NCI-H510A treated with DMSO at 0.1 percent for 48 hours (cell line): Measurements from ENCODE around the gene IFITM5.
"Not testable (repeated sequence)": the region's sequence is repeated elsewhere in the genome, so short reads cannot be mapped to it uniquely, and the experiment has no call there.

Experiments used
- DNase-seq: peaks from one replicate; lab custom pipeline; 2025; lab: John Stamatoyannopoulos, UW

Gene IFITM5

DNA sequence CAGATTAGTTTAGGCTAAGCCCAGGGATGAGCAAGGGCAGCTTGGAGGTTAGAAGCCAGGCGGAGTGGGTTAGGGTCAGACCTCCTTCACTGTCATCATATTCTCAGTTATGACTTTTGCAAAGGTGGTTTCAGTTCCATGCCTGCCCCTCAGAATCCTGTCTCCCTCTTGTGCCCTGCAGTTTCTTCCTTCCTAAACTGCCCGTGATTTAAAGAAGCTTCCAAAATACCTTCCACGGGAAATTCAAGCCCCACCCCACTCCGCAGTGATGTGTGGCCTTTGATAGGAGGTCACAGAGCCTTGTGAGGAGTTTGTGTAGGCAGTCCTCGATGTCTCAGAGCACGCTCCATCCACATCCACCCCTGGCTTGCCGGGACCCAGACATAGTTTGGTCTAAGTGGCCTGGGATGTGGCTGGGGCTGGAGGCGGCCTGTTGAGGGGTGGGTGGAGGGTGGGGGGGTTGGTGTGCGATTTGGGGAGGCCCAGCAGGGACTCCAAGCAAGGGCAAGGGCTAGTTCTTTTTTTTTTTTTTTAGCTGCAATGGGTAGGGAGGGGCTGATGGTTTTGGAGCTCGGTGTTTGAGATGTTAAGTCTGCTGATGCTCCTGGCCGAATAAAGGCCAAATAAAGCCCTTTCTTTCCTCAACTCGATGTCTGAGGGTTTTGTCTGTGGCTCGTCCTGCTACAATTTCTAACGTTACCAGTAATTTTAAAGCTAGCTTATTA, 12.9 kb upstream of the IFITM5 start:
- DNase-seq, result no peak

DNA sequence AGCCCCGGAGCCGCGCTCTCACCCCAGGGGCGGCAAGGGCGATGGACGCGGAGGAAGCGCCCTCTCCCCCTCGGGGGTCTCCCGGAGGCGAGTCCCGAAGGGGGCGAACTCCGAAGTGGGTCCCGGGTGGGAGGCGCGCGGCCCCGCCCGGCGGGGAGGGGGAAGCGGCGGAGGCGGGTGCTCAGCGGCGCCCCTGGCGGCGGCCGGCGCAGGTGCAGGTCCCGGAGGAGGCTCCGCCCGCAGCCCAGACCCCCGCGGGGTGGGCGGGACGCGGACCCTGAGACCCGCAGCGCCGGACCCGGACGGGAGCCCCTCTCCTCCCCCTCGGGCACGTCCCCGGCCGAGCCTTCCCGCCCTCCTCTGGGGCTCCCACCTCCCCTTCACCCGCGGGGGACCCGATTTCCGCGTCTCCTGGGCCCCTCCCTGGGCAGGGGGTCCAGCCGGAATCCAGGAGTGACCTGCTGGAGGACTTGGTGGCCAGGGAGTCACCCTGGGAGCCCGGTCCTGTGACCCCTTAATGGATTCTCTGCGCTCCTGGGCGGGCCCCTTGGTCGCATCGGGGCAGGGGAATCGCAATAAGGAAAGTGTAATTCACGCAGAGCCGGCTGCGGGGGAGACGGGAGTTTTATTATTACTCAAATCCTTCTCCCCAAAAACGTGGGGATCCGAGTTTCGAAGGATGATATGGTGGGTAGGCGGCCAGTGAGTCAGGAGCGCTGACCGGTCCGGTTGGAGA, 11.9 kb upstream of the IFITM5 start:
- DNase-seq, result not testable (repeated sequence)

DNA sequence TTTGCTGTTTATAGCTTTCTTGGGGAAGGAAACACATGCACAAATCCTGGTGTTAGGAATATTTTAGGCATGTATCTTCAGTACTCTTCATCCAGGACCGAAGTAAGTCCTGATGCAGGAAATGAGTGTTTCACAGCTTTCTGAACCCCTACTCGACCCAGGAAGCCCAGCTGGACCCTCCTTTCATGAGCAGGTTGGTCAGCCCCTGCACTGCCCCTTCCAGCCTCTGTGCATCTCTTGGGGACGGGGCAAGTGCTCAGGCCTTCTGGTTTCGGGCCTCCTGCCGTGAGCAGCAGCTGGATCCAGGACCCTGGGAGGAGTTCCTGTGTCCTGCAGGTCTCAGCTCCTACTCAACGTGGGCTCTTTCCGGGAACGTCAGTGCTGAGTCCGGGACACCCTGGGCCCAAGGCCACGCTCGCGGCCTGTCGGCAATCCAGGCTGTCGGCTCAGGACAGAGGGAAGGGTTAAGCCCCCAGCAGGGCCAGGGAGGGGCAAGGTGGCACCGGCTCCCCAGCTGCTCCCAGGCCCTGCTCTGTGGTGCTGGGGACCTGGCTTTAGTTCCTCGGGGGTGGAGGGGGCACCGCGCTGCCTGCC, 10.8 kb upstream of the IFITM5 start:
- not testable (repeated sequence) for DNase-seq

GRCh38 chr11:308740-309665, 9.7 kb upstream of the IFITM5 start:
- not testable (repeated sequence) for DNase-seq

DNA sequence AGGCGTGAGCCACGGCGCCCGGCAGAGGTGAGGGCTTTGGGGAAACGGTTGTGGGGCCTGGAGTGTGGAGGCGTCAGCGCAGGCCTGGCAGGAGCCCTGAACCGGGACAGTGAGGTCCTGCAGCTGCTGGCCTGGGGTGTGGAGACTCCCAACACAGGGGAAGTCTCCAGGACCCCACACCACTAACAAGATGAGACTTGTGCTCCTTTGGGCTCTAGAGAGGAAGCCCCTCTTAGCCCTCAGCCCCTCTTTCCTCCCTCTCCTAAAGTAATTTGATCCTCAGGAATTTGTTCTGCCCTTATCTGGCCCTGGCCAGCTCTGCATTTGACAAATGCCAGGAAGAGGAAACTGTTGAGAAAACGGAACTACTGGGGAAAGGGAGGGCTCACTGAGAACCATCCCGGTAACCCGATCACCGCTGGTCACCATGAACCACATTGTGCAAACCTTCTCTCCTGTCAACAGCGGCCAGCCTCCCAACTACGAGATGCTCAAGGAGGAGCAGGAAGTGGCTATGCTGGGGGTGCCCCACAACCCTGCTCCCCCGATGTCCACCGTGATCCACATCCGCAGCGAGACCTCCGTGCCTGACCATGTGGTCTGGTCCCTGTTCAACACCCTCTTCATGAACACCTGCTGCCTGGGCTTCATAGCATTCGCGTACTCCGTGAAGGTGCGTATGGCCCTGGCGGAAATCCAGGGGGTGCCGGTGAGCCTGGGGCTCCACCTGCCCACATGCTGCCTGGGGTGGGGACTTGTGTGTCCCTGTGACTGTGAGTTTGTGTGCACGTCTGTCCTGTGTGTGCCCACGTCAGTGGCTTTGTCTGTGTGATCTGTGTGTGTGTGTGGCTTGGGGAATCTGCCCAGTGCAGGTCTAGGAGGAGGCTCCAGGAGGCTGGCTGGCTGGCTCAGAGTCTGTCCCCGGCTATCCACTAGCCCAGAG, 8.7 kb upstream of the IFITM5 start, which contains the start of gene IFITM2:
IFITM2 (plus strand) TSS at position 51 of the 943 bp plus-strand sequence; CDS start at position 428, 377 bp downstream.
- peak; percentile 54 for DNase-seq

- DNase-seq, result no peak
Observed at GRCh38 chr11:306645-307371, 7.5 kb upstream of the IFITM5 start.

DNA sequence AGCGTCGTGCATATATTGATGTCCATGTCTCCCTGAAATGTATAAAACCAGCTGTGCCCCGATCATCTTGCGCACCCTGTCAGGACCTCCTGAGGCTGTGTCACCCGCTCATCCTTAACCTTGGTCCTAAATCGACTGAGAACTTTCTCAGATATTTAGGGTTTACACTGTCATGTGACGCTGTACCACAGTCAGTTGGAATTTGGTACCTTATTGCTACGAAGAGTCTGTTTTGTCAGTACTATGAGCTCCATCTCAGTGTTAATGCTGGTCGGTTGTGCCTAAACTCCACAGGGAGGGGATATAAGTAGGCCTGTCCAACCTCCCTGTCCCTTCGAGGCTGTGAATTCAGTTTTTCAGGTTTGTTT, 6.5 kb upstream of the IFITM5 start:
- DNase-seq, result no peak

GRCh38 chr11:304915-305843, 5.9 kb upstream of the IFITM5 start:
- no peak for DNase-seq

GRCh38 chr11:304061-304506, 4.8 kb upstream of the IFITM5 start:
- no peak for DNase-seq

DNA sequence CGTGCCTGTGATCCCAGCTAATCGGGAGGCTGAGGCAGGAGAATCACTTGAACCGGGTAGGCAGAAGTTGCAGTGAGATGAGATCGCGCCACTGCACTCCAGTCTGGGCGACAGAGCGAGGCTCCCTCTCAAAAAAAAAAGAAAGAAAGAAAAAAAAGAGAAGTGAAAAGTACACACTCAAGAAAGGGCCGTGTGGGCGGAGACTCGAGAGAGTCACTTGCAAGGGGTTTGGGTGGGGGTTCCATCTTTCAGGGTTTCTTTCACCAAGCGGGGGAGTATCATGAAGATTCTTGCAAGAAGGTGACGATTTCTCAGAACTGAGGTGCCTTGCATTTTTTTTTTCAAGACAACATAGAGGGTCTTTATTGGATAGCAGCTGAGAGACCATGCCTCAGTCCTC, 4.0 kb upstream of the IFITM5 start:
- DNase-seq, result no peak

GRCh38 chr11:299951-300735, 817 bp upstream of the IFITM5 start:
- no peak for DNase-seq

- no peak for DNase-seq
Observed at GRCh38 chr11:298406-299065, 790 bp downstream of the IFITM5 start.

DNA sequence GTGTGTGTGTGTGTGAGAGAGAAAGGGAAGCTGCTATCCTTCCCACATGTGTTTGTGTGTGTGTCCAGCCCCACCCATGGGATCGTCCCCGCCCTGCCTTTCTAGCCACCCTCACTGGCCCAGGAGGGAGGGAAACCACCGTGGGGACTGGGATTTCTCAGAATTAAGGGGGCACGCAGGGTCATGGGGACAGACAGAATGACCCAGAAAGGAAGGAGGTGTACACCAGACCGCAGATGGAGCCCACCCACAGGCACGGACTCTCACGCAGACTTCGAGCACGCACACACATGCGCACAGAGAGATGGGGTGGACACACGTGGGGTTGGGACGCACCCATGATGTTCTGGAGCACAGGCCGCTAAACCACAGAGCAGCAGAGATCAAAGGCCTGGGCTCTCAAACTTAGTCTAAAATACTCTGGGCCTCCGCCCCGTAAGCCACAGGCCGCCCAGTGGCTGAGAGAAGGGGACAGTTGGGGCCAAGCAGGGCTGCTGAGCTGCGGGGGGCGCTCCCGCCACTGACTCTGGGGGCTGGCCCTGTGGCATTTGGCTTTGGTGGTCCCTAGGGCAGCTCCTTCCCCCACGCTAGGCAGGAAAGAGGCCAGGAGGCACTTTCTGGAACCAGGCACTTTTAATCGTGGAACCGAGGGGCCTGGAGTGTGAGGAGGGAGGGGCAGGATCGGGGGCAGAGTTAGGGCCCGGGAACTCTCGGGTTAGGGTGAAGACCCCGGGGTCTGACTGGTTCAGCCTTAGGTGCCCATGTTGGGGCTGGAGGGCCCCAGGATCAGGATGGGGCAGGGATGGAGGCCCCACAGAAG, 1.5 kb downstream of the IFITM5 start:
- no peak for DNase-seq

- DNase-seq, result no peak
Observed at GRCh38 chr11:297051-297585, 2.2 kb downstream of the IFITM5 start.

DNA sequence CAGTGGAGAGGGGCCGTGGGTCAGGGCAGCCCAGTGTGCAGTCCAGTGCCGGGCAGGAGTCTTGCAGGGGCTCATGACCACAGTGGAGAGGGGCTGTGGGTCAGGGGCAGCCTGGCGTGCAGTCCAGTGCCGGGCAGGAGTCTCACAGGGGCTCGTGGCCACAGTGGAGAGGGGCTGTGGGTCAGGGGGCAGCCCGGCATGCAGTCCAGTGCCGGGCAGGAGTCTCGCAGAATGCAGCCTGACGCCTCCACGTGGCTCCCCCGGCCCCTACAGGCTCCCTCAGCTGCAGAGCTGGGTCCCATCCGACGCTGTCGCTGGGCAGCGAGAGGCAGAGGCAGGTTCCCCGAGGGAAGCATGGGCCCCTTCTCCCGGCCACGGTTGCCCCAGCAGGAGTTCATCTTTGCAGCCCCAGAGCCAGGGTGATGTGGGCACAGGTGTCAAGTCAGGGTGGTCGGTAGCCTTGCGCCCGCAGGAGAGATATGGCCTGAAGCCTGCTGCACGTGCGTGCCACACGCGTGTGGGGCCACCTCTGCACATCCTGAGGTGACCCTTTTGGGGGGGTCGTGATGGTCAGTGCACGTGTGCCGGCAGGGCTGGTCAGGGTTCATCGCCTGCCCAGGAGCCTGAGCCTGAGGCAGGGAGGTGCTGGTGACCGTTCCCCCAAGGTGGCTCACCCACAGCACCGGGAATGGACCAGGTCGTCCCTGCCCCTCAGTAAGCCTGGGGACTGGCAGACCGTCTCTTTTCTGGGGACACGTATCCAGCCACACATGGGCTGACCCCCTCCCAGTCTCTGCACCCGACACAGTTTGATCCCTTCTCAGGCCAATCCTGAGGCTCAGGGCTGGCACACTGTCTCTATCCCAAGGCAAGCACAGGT, 2.9 kb downstream of the IFITM5 start:
- DNase-seq, result no peak
